ENCODE measurements around the gene ALG1.
"Not testable (repeated sequence)": the region's sequence is repeated elsewhere in the genome, so short reads cannot be mapped to it uniquely, and the experiment has no call there.

The ALG1 gene

GRCh38 chr16:5075637-5076036 is 4.0 kb downstream of the ALG1 start:
- DNase-seq: no peak

GRCh38 chr16:5077304-5077703 is 5.7 kb downstream of the ALG1 start:
- DNase-seq: no peak

GRCh38 chr16:5078626-5079025 is 7.0 kb downstream of the ALG1 start:
- DNase-seq: no peak

- not testable (repeated sequence) for DNase-seq
Measured at GRCh38 chr16:5080461-5080860, 8.8 kb downstream of the ALG1 start.

GRCh38 chr16:5080996-5081395 is 9.4 kb downstream of the ALG1 start:
- DNase-seq: not testable (repeated sequence)

- DNase-seq: not testable (repeated sequence)
Measured at GRCh38 chr16:5083646-5084045, 12.0 kb downstream of the ALG1 start.

GRCh38 chr16:5084099-5084731 is 12.6 kb downstream of the ALG1 start:
- DNase-seq: not testable (repeated sequence)

- peak; percentile 64 for DNase-seq
Measured at GRCh38 chr16:5084802-5085201, 13.2 kb downstream of the ALG1 start.

GRCh38 chr16:5085716-5086115 is 14.1 kb downstream of the ALG1 start:
- DNase-seq: not testable (repeated sequence)

GRCh38 chr16:5088086-5088790 is 16.6 kb downstream of the ALG1 start:
- not testable (repeated sequence) for DNase-seq

- DNase-seq: not testable (repeated sequence)
Measured at GRCh38 chr16:5088936-5089335, 17.3 kb downstream of the ALG1 start.

- DNase-seq: not testable (repeated sequence)
Measured at GRCh38 chr16:5089911-5090555, 18.4 kb downstream of the ALG1 start.

- not testable (repeated sequence) for DNase-seq
Measured at GRCh38 chr16:5090592-5090991, 18.9 kb downstream of the ALG1 start.

- not testable (repeated sequence) for DNase-seq
Measured at GRCh38 chr16:5093081-5093480, 21.4 kb downstream of the ALG1 start.

GRCh38 chr16:5093746-5094145 is 22.1 kb downstream of the ALG1 start:
- not testable (repeated sequence) for DNase-seq

GRCh38 chr16:5095145-5095830 is 23.6 kb downstream of the ALG1 start:
- peak; percentile 19 for DNase-seq

GRCh38 chr16:5096437-5097060 is 24.9 kb downstream of the ALG1 start:
- not testable (repeated sequence) for DNase-seq

GRCh38 chr16:5097061-5097469 is 25.4 kb downstream of the ALG1 start:
- DNase-seq: peak; percentile 44

GRCh38 chr16:5097470-5098220 is 26.0 kb downstream of the ALG1 start, which contains the start of gene EEF2KMT:
EEF2KMT (minus strand) TSS chr16:5097795; CDS start chr16:5097739, 56 bp downstream.
- peak; percentile 97 for DNase-seq

GRCh38 chr16:5098221-5099159 is 26.8 kb downstream of the ALG1 start:
- DNase-seq: peak; percentile 70

GRCh38 chr16:5099174-5099573 is 27.5 kb downstream of the ALG1 start:
- DNase-seq: not testable (repeated sequence)

Data from stimulated activated CD4-positive, alpha-beta T cell treated with anti-CD3 and anti-CD28 coated beads, Interleukin-4, amount 100 ng/mL, for 24 hours (primary cell).